Measurements from ENCODE around the gene UMODL1. TPM values are rescaled to one million over a fixed set of nuclear protein-coding genes. Genes with fewer than 3 reads are reported as not detected.

Gene UMODL1
- total RNA-seq, 1 donor from 2014 or later, result not detected

- DNase-seq (ENCODE audit: low read depth), result peak; percentile 100
- H3K36me3 ChIP-seq (ENCODE audit: control insufficient read depth, insufficient read depth, low read length), result no peaks in the 10 kb centered on the region
- TF ChIP-seq CTCF (IDR thresholded peaks at IDR 0.05; ENCODE audit: insufficient read depth, low read length, poor library complexity, severe bottlenecking), result no peak
- H3K27me3 ChIP-seq (ENCODE audit: control insufficient read depth, insufficient read depth, low read length), result no peaks in the 10 kb centered on the region
- no peak overlapping the region for H3K4me3 ChIP-seq (ENCODE audit: low read depth, low read length)
These were observed 30.5 kb upstream of the UMODL1 start for GRCh38 chr21:42040411-42041180.

GRCh38 chr21:42041246-42041645 is 29.9 kb upstream of the UMODL1 start:
- Histone ChIP-seq H3K27me3 (ENCODE audit: control insufficient read depth, insufficient read depth, low read length) (no peaks in the 10 kb centered on the region), H3K36me3 (ENCODE audit: control insufficient read depth, insufficient read depth, low read length) (no peaks in the 10 kb centered on the region), H3K4me3 (ENCODE audit: low read depth, low read length) (no peak overlapping the region)
- TF ChIP-seq CTCF (IDR thresholded peaks at IDR 0.05; ENCODE audit: insufficient read depth, low read length, poor library complexity, severe bottlenecking), result no peak
- no peak for DNase-seq (ENCODE audit: low read depth)

- TF ChIP-seq CTCF (IDR thresholded peaks at IDR 0.05; ENCODE audit: insufficient read depth, low read length, poor library complexity, severe bottlenecking), result no peak
- H3K36me3 ChIP-seq (ENCODE audit: control insufficient read depth, insufficient read depth, low read length), result no peaks in the 10 kb centered on the region
- no peak for DNase-seq (ENCODE audit: low read depth)
- no peak overlapping the region for H3K4me3 ChIP-seq (ENCODE audit: low read depth, low read length)
- no peaks in the 10 kb centered on the region for H3K27me3 ChIP-seq (ENCODE audit: control insufficient read depth, insufficient read depth, low read length)
These were observed 29.4 kb upstream of the UMODL1 start for GRCh38 chr21:42041711-42042110.

- DNase-seq (ENCODE audit: low read depth), result no peak
- no peak for TF ChIP-seq CTCF (IDR thresholded peaks at IDR 0.05; ENCODE audit: insufficient read depth, low read length, poor library complexity, severe bottlenecking)
- Histone ChIP-seq H3K4me3 (ENCODE audit: low read depth, low read length) (no peak overlapping the region), H3K36me3 (ENCODE audit: control insufficient read depth, insufficient read depth, low read length) (no peaks in the 10 kb centered on the region), H3K27me3 (ENCODE audit: control insufficient read depth, insufficient read depth, low read length) (no peaks in the 10 kb centered on the region)
These were observed 28.5 kb upstream of the UMODL1 start for GRCh38 chr21:42042651-42043050.

GRCh38 chr21:42043201-42043895 is 27.8 kb upstream of the UMODL1 start:
- no peak for TF ChIP-seq CTCF (IDR thresholded peaks at IDR 0.05; ENCODE audit: insufficient read depth, low read length, poor library complexity, severe bottlenecking)
- no peaks in the 10 kb centered on the region for H3K27me3 ChIP-seq (ENCODE audit: control insufficient read depth, insufficient read depth, low read length)
- H3K36me3 ChIP-seq (ENCODE audit: control insufficient read depth, insufficient read depth, low read length), result no peaks in the 10 kb centered on the region
- no peak for DNase-seq (ENCODE audit: low read depth)
- H3K4me3 ChIP-seq (ENCODE audit: low read depth, low read length), result no peak overlapping the region
